Cortex of kidney (tissue), 1 donor: ENCODE measurements around the gene TMEM120B.

Experiments used
- DNase-seq: peaks from one replicate; lab custom pipeline; 2025; lab: John Stamatoyannopoulos, UW

Gene TMEM120B

GRCh38 chr12:121819212-121819949 is 106.8 kb downstream of the TMEM120B start:
- DNase-seq = no peak

DNA sequence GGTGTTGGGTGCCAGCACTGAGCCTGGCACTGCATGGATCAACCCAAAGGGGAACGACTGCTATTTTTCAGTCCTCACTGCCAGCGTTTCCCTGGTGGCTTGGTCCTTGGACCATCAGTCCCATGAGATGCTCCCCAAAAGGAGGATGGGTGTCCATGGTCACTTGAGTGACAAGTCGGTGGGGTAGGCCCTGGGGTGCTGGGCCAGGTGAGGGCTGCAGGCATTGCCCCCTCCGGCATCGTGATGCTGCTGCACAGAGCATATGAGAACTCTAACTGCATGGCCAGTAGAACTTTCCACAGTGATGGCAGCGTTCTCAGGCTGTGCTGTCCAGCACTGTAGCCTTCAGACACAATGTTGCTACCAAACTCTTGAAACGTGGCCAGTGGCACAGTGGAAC is 107.5 kb downstream of the TMEM120B start:
- DNase-seq = no peak

DNA sequence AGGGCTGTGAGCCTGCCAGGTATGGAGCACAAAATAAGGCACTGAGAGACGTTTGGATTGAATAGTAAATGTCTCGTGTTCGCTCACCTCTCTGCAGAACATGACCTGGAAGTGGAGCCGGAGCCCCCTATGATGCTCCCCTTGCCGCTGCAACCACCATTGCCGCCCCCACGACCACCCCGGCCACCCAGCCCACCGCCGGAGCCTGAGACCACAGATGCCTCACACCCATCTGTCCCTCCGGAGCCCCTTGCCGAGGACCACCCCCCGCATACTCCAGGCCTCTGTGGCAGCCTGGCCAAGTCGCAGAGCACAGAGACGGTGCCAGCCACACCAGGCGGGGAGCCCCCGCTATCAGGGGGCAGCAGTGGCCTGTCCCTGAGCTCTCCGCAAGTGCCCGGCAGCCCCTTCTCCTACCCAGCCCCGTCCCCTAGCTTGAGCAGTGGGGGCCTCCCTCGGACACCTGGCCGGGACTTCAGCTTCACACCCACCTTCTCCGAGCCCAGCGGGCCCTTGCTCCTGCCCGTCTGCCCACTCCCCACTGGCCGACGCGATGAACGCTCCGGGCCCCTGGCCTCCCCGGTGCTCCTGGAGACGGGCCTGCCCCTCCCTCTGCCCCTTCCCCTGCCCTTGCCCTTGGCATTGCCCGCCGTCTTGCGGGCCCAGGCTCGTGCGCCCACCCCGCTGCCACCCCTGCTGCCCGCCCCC is 110.0 kb downstream of the TMEM120B start:
- DNase-seq = no peak

- no peak for DNase-seq
Measured at GRCh38 chr12:121823101-121823726, 110.7 kb downstream of the TMEM120B start.

GRCh38 chr12:121823727-121824115 is 111.2 kb downstream of the TMEM120B start:
- no peak for DNase-seq

GRCh38 chr12:121825041-121825523 is 112.5 kb downstream of the TMEM120B start:
- DNase-seq = no peak

DNA sequence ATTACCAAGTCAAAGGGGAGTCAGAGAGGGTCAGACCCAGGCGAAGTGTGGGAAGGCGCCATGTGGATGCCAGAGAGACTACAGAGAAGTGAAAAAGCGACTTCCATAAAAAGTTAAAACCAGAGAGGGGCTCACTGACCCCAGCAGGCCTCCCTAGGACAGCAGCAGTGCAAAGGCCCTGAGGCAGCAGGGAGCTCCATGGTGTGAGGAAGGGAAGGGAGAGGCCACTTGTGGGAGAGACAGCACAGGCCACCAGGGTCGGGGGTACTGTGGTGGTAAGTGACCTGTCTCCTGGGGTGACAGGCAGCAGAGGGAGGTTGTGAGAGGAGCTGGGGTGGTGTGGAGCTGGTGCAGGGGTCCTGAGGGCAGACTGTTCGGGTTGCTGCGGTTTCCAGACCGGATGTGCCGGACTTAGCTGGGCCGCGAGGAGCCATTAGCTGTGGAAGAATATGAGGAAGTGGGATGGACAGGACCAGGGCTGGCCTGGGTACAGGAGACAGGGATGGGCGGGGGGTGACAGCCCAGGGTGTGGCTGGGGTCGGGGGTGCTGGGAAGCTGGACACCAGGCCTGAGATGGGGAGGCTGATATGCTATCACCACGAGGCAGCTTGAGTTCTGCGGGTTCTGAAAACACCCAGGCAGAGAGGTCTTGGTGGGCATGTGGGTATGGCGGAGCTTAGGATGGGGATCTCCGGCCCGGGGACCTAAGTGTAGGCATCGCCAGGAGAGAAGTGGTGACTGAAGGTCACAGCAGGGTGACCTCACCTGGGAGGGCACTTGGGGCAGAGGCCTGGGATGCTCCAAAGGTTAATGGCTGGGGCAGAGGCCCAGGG is 114.0 kb downstream of the TMEM120B start:
- no peak for DNase-seq

GRCh38 chr12:121827351-121828099 is 115.0 kb downstream of the TMEM120B start:
- no peak for DNase-seq

- DNase-seq = no peak
Measured at GRCh38 chr12:121828306-121828705, 115.8 kb downstream of the TMEM120B start.

GRCh38 chr12:121828826-121829225 is 116.3 kb downstream of the TMEM120B start:
- no peak for DNase-seq

GRCh38 chr12:121829250-121829918 is 116.8 kb downstream of the TMEM120B start:
- no peak for DNase-seq

- DNase-seq = no peak
Measured at GRCh38 chr12:121830134-121830533, 117.6 kb downstream of the TMEM120B start.

- no peak for DNase-seq
Measured at GRCh38 chr12:121830588-121831265, 118.2 kb downstream of the TMEM120B start.
